Osteocyte (in vitro differentiated cells): ENCODE data around the gene COL4A4. TPM values are rescaled to one million over a fixed set of nuclear protein-coding genes. Genes with fewer than 3 reads are reported as not detected.

Source experiments
- DNase-seq: peaks from one replicate; pipeline ENCODE4 v3.0.0; 2021; ENCODE audit warnings: mixed read lengths; ENCODE audit not compliant: unreplicated experiment; ENCODE audit errors: extremely low spot score
- H3K27ac Mint-ChIP-seq: one replicate; pipeline ENCODE4 v1.8.0; 2021; ENCODE audit warnings: mild to moderate bottlenecking, mixed read lengths; ENCODE audit not compliant: unreplicated experiment
- H3K27me3 Mint-ChIP-seq: one replicate; pipeline ENCODE4 v1.8.0; 2021; ENCODE audit warnings: mixed read lengths; ENCODE audit not compliant: unreplicated experiment
- H3K36me3 Mint-ChIP-seq: one replicate; pipeline ENCODE4 v1.8.0; 2021; ENCODE audit warnings: mixed read lengths; ENCODE audit not compliant: unreplicated experiment
- H3K4me1 Mint-ChIP-seq: one replicate; pipeline ENCODE4 v1.8.0; 2021; ENCODE audit warnings: mixed read lengths; ENCODE audit not compliant: unreplicated experiment
- H3K4me3 Mint-ChIP-seq: one replicate; pipeline ENCODE4 v1.8.0; 2021; ENCODE audit warnings: mild to moderate bottlenecking, moderate library complexity, mixed read lengths; ENCODE audit not compliant: unreplicated experiment
- H3K9me3 Mint-ChIP-seq: one replicate; pipeline ENCODE4 v1.8.0; 2021; ENCODE audit warnings: mixed read lengths; ENCODE audit not compliant: unreplicated experiment
- CTCF ChIP-seq: fragments of 200-600 bp; sonication (generic); IDR thresholded peaks from 2 replicates; pipeline ENCODE4 v1.5.0; 2021; ENCODE audit warnings: antibody characterized with exemption, mild to moderate bottlenecking, moderate library complexity
- total RNA-seq: library from RNA; stranded (reverse); gene quantifications from 2 replicates; pipeline ENCODE4 v1.2.1, GENCODE V29; 2021

The COL4A4 gene
- total RNA-seq, 1 donor from 2014 or later, result 2.0 TPM

- H3K27me3 Mint-ChIP-seq, result peaks cover 4% of the 10 kb centered on the region
- H3K27ac Mint-ChIP-seq, result no peak overlapping the region
- H3K4me3 Mint-ChIP-seq, result no peak overlapping the region
- no peaks in the 10 kb centered on the region for H3K9me3 Mint-ChIP-seq
- DNase-seq, result no peak
- no peak for TF ChIP-seq CTCF
- no peaks in the 10 kb centered on the region for H3K4me1 Mint-ChIP-seq
- H3K36me3 Mint-ChIP-seq, result no peaks in the 10 kb centered on the region
Measured at GRCh38 chr2:227036527-227036926, 127.5 kb downstream of the COL4A4 start.

GRCh38 chr2:227035711-227036367 is 128.2 kb downstream of the COL4A4 start:
- no peak for DNase-seq
- Mint-ChIP-seq H3K27ac (no peak overlapping the region), H3K9me3 (no peaks in the 10 kb centered on the region), H3K4me1 (no peaks in the 10 kb centered on the region), H3K4me3 (no peak overlapping the region), H3K36me3 (no peaks in the 10 kb centered on the region), H3K27me3 (peaks cover 4% of the 10 kb centered on the region)
- TF ChIP-seq CTCF, result no peak

GRCh38 chr2:227033471-227034148 is 130.4 kb downstream of the COL4A4 start:
- peak; percentile 59 for TF ChIP-seq CTCF
- Mint-ChIP-seq H3K4me3 (no peak overlapping the region), H3K27ac (no peak overlapping the region), H3K9me3 (no peaks in the 10 kb centered on the region), H3K4me1 (no peaks in the 10 kb centered on the region), H3K36me3 (no peaks in the 10 kb centered on the region), H3K27me3 (peaks cover 4% of the 10 kb centered on the region)
- DNase-seq, result no peak

- Mint-ChIP-seq H3K27me3 (peaks cover 4% of the 10 kb centered on the region), H3K27ac (no peak overlapping the region), H3K4me3 (no peak overlapping the region), H3K36me3 (no peaks in the 10 kb centered on the region), H3K4me1 (no peaks in the 10 kb centered on the region), H3K9me3 (no peaks in the 10 kb centered on the region)
- no peak for DNase-seq
- TF ChIP-seq CTCF, result no peak
Measured at GRCh38 chr2:227031379-227031778, 132.6 kb downstream of the COL4A4 start.

- no peak overlapping the region for H3K27ac Mint-ChIP-seq
- H3K4me1 Mint-ChIP-seq, result no peaks in the 10 kb centered on the region
- no peaks in the 10 kb centered on the region for H3K36me3 Mint-ChIP-seq
- H3K27me3 Mint-ChIP-seq, result peaks cover 4% of the 10 kb centered on the region
- no peak overlapping the region for H3K4me3 Mint-ChIP-seq
- H3K9me3 Mint-ChIP-seq, result no peaks in the 10 kb centered on the region
- DNase-seq, result no peak
- no peak for TF ChIP-seq CTCF
Measured at GRCh38 chr2:227030789-227031188, 133.2 kb downstream of the COL4A4 start.
